OCI-LY3 (cell line): ENCODE data around the gene PLAC9.

Source experiments
- H2AFZ ChIP-seq: fragments of 200-600, 300-600 bp; shearing (Covaris generic); 2 replicates; pipeline ENCODE4 v1.6.0; 2014; ENCODE audit warnings: antibody characterized with exemption, low read depth, low read length
- H3K27ac ChIP-seq: fragments of 200-600, 300-600 bp; sonication (generic); 2 replicates; pipeline ENCODE4 v1.5.1; 2014; ENCODE audit warnings: mild to moderate bottlenecking, low read length, moderate library complexity, mixed read lengths
- H3K27me3 ChIP-seq: fragments of 200-600, 300-600 bp; sonication (generic); 2 replicates; pipeline ENCODE4 v1.6.1; 2014; ENCODE audit warnings: low read depth, low read length, mixed read lengths
- H3K36me3 ChIP-seq: fragments of 200-600, 300-600 bp; sonication (generic); replicated peaks from 2 replicates; pipeline ENCODE3; 2014; ENCODE audit warnings: low read depth, low read length, mixed read lengths
- H3K4me1 ChIP-seq: fragments of 300-600, 200-600 bp; sonication (generic); 2 replicates; pipeline ENCODE4 v1.6.1; 2014; ENCODE audit warnings: low read length, mixed read lengths
- H3K4me2 ChIP-seq: fragments of 200-600, 300-600 bp; sonication (generic); 2 replicates; pipeline ENCODE4 v1.6.1; 2014; ENCODE audit warnings: low read length, mixed read lengths
- H3K4me3 ChIP-seq: fragments of 300-600, 200-600 bp; sonication (generic); 2 replicates; pipeline ENCODE4 v1.5.1; 2014; ENCODE audit warnings: antibody characterized with exemption, mild to moderate bottlenecking, low read length, moderate library complexity
- H3K79me2 ChIP-seq: fragments of 300-600, 200-600 bp; shearing (Covaris generic); 2 replicates; pipeline ENCODE4 v1.6.1; 2014; ENCODE audit warnings: mild to moderate bottlenecking, low read length, mixed read lengths
- H3K9ac ChIP-seq: fragments of 300-600, 200-600 bp; shearing (Covaris generic); 2 replicates; pipeline ENCODE4 v1.6.0; 2014; ENCODE audit warnings: mild to moderate bottlenecking, low read length, moderate library complexity
- H3K9me3 ChIP-seq: fragments of 200-600, 300-600 bp; shearing (Covaris generic); 2 replicates; pipeline ENCODE4 v1.6.1; 2014; ENCODE audit warnings: low read length, mixed read lengths; ENCODE audit not compliant: insufficient read depth
- H4K20me1 ChIP-seq: fragments of 200-600, 300-600 bp; sonication (generic); 2 replicates; pipeline ENCODE4 v1.6.1; 2016; ENCODE audit warnings: low read length, mixed read lengths; ENCODE audit not compliant: insufficient read depth
- EZH2phosphoT487 ChIP-seq: fragments of 200-600 bp; shearing (Covaris generic); IDR thresholded peaks from 2 replicates; pipeline ENCODE4 v1.6.1; 2018; ENCODE audit warnings: antibody characterized with exemption, mixed run types, low read depth
- TF ChIP-seq, protein P1 (sequence below): fragments of 200-600, 300-600 bp; sonication (generic); IDR thresholded peaks from 2 replicates; pipeline ENCODE4 v1.5.1; 2014; ENCODE audit warnings: antibody characterized with exemption, low read length, low read depth

PLAC9 gene

DNA sequence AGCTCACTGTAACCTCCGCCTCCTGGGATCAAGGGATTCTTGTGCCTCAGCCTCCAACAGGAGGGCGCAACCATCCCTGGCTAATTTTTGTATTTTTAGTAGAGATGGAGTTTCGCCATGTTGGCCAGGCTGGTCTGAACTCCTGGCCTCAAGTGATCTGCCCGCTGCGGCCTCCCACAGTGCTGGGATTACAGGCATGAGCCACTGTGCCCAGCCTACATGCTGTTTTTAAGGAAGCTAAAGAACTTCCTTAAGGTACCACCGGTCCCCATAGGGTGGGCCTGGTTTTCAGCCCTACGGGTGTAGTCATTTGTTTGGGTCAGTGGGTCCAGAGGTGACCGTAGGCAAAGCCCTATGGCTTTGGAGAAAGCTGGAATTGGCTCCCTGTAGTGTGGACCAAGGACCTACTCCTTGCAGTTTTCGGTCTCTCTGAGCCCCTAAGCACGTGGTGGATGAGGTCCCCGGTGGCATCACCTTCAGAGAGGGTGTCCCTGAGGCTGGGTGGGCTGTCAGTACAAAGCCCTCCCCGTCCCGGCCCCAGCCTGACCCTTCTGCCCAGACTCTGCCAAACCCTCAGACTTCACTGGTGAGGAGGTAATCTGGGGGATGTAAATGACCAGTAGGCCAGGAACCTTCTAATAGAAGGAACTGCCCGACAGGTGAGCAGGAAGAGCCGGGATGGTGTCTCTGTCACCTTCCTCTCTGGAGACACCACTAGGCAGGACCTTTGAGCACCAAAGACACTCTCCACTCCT, 42.3 kb downstream of the PLAC9 start:
- Histone ChIP-seq H3K4me2 (no peak overlapping the region), H3K4me3 (no peak overlapping the region), H3K27me3 (no peaks in the 10 kb centered on the region), H3K9me3 (no peaks in the 10 kb centered on the region), H3K4me1 (no peaks in the 10 kb centered on the region), H2AFZ (no peak overlapping the region), H3K9ac (no peak overlapping the region), H4K20me1 (peaks cover 45% of the 10 kb centered on the region), H3K36me3 (no peaks in the 10 kb centered on the region), H3K27ac (no peak overlapping the region), H3K79me2 (peaks cover 42% of the 10 kb centered on the region)
- TF ChIP-seq EZH2phosphoT487: no peak
- TF ChIP-seq, protein P1, sequence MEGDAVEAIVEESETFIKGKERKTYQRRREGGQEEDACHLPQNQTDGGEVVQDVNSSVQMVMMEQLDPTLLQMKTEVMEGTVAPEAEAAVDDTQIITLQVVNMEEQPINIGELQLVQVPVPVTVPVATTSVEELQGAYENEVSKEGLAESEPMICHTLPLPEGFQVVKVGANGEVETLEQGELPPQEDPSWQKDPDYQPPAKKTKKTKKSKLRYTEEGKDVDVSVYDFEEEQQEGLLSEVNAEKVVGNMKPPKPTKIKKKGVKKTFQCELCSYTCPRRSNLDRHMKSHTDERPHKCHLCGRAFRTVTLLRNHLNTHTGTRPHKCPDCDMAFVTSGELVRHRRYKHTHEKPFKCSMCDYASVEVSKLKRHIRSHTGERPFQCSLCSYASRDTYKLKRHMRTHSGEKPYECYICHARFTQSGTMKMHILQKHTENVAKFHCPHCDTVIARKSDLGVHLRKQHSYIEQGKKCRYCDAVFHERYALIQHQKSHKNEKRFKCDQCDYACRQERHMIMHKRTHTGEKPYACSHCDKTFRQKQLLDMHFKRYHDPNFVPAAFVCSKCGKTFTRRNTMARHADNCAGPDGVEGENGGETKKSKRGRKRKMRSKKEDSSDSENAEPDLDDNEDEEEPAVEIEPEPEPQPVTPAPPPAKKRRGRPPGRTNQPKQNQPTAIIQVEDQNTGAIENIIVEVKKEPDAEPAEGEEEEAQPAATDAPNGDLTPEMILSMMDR: no peak

GRCh38 chr10:80176526-80176925, 44.0 kb downstream of the PLAC9 start:
- TF ChIP-seq EZH2phosphoT487: no peak
- TF ChIP-seq, protein P1: no peak
- H4K20me1 ChIP-seq: peaks cover 52% of the 10 kb centered on the region
- H2AFZ ChIP-seq: no peak overlapping the region
- H3K4me3 ChIP-seq: no peak overlapping the region
- no peak overlapping the region for H3K27ac ChIP-seq
- no peaks in the 10 kb centered on the region for H3K36me3 ChIP-seq
- no peaks in the 10 kb centered on the region for H3K9me3 ChIP-seq
- H3K79me2 ChIP-seq: peaks cover 57% of the 10 kb centered on the region
- no peak overlapping the region for H3K4me2 ChIP-seq
- H3K27me3 ChIP-seq: no peaks in the 10 kb centered on the region
- no peaks in the 10 kb centered on the region for H3K4me1 ChIP-seq
- no peak overlapping the region for H3K9ac ChIP-seq

- H3K27ac ChIP-seq: no peak overlapping the region
- H3K9ac ChIP-seq: no peak overlapping the region
- TF ChIP-seq, protein P1: no peak
- no peak for TF ChIP-seq EZH2phosphoT487
- no peak overlapping the region for H3K4me3 ChIP-seq
- peaks cover 69% of the 10 kb centered on the region for H3K79me2 ChIP-seq
- H2AFZ ChIP-seq: no peak overlapping the region
- H3K9me3 ChIP-seq: no peaks in the 10 kb centered on the region
- no peak overlapping the region for H3K4me2 ChIP-seq
- H3K27me3 ChIP-seq: no peaks in the 10 kb centered on the region
- H4K20me1 ChIP-seq: peaks cover 63% of the 10 kb centered on the region
- no peaks in the 10 kb centered on the region for H3K36me3 ChIP-seq
- no peaks in the 10 kb centered on the region for H3K4me1 ChIP-seq
Measured at GRCh38 chr10:80177781-80178636, 45.5 kb downstream of the PLAC9 start.

DNA sequence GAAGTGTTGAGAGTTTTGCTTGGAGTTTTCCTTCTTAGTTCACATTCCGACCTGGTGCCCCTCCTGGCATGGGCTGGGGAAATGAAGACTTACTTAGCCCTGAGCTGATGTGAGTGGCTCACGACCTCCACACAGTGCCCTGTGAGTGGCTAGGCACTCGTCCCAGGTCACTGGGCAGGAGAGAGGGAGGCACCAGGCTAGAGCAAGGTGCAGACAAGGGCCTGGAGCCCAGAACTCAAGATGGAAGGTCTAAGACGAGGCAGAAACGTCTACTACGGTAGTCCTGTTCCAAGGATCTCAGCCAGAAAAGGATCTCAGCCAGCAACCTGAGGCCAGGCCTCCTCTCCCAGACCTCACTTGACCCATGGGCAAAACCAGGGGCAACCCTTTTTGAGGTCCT, 50.5 kb downstream of the PLAC9 start:
- H4K20me1 ChIP-seq: peaks cover 85% of the 10 kb centered on the region

More for the DNA sequence above, 50.5 kb downstream of the PLAC9 start:
- H3K27ac ChIP-seq: no peak overlapping the region
- peaks cover 23% of the 10 kb centered on the region for H3K4me1 ChIP-seq
- no peak overlapping the region for H3K4me3 ChIP-seq
- H3K79me2 ChIP-seq: peaks cover 94% of the 10 kb centered on the region
- no peaks in the 10 kb centered on the region for H3K27me3 ChIP-seq
- no peak overlapping the region for H2AFZ ChIP-seq
- H3K9ac ChIP-seq: no peak overlapping the region
- H3K4me2 ChIP-seq: no peak overlapping the region
- no peaks in the 10 kb centered on the region for H3K36me3 ChIP-seq
- TF ChIP-seq, protein P1: no peak
- TF ChIP-seq EZH2phosphoT487: no peak
- H3K9me3 ChIP-seq: no peaks in the 10 kb centered on the region
